H1 (cell line): Measurements from ENCODE around the gene CAMTA1.

ENCODE experiments used
- BRCA1 ChIP-seq: IDR thresholded peaks from 2 replicates; pipeline ENCODE4 v1.6.1; 2012; ENCODE audit warnings: low read depth, low read length, improper control_type of control experiment
- CTCF ChIP-seq, 3 experiments: IDR thresholded peaks; 1 replicate in 2 of 3; 2 replicates in 1 of 3; pipeline versions ENCODE4 v1.5.1 to v1.6.1; 2011; ENCODE audit warnings: low read length in 3 of 3, mild to moderate bottlenecking in 3 of 3, inconsistent platforms in 2 of 3, low read depth in 1 of 3, moderate library complexity in 1 of 3; ENCODE audit not compliant: insufficient read depth in 1 of 3; ENCODE audit errors: control extremely low read depth in 1 of 3
- EZH2 ChIP-seq: fragments of 200-600 bp; sonication (generic); IDR thresholded peaks from 2 replicates; pipeline ENCODE4 v1.7.1; 2012; ENCODE audit warnings: low read depth, mild to moderate bottlenecking, moderate library complexity, low read length, inconsistent platforms; ENCODE audit not compliant: severe bottlenecking
- GTF2F1 ChIP-seq: IDR thresholded peaks from 2 replicates; pipeline ENCODE4 v1.6.1; 2012; ENCODE audit warnings: low read depth, low read length, improper control_type of control experiment, borderline replicate concordance
- JUN ChIP-seq: IDR thresholded peaks from 2 replicates; pipeline ENCODE4 v1.6.1; 2011; ENCODE audit warnings: low read depth, mild to moderate bottlenecking, improper control_type of control experiment, low read length
- MAX ChIP-seq: IDR thresholded peaks from 2 replicates; pipeline ENCODE4 v1.6.1; 2012; ENCODE audit warnings: inconsistent platforms
- POLR2A ChIP-seq, 2 experiments: IDR thresholded peaks; 1 replicate in 1 of 2; 2 replicates in 1 of 2; pipeline ENCODE4 v1.6.1; 2011; ENCODE audit warnings: low read depth in 2 of 2, low read length in 2 of 2, mild to moderate bottlenecking in 2 of 2; ENCODE audit errors: control extremely low read depth in 1 of 2
- POLR2AphosphoS5 ChIP-seq: IDR thresholded peaks from 2 replicates; pipeline ENCODE4 v1.6.1; 2011; ENCODE audit warnings: low read depth, low read length
- RFX5 ChIP-seq: IDR thresholded peaks from 2 replicates; pipeline ENCODE4 v1.6.1; 2011; ENCODE audit warnings: low read depth, low read length, improper control_type of control experiment, borderline replicate concordance
- TAF1 ChIP-seq: IDR thresholded peaks from 2 replicates; pipeline ENCODE4 v1.6.1; 2011; ENCODE audit warnings: mild to moderate bottlenecking, low read depth, low read length

GRCh38 chr1:7338439-7338838, 553.2 kb downstream of the CAMTA1 start:
- TF ChIP-seq CTCF (IDR thresholded peaks at IDR 0.05; ENCODE audit: control extremely low read depth in 1 of 3, insufficient read depth in 1 of 3, low read depth in 1 of 3, low read length in 3 of 3): no peak
- TF ChIP-seq POLR2AphosphoS5: no peak
- no peak for TF ChIP-seq JUN
- TF ChIP-seq TAF1: no peak
- no peak for TF ChIP-seq MAX
- no peak for TF ChIP-seq GTF2F1
- no peak for TF ChIP-seq EZH2
- TF ChIP-seq RFX5: no peak
- TF ChIP-seq BRCA1: no peak
- TF ChIP-seq POLR2A (IDR thresholded peaks at IDR 0.05; ENCODE audit: control extremely low read depth in 1 of 2, low read depth in 2 of 2, low read length in 2 of 2): no peak
